H1 (cell line): ENCODE results near the gene HKDC1. TPM values are rescaled to one million over a fixed set of nuclear protein-coding genes. Genes with fewer than 3 reads are reported as not detected.

Experiments
- CTCF ChIA-PET: fragments of 300-600 bp; sonication (Branson Sonifier 250); formaldehyde crosslinking; loops from one replicate; lab custom pipeline; 2021; ENCODE audit not compliant: partially characterized antibody; lab: Charles Lee
- POLR2A ChIA-PET: fragments of 300-600 bp; sonication (Branson Sonifier 250); formaldehyde crosslinking; loops from one replicate; lab custom pipeline; 2021; ENCODE audit warnings: inconsistent platforms; ENCODE audit not compliant: partially characterized antibody; lab: Charles Lee
- DNase-seq, 2 experiments: peaks; one replicate each; pipeline versions ENCODE4 v3.0.0 to v3.0.0-alpha.2; 2010 to 2022; ENCODE audit warnings: low spot score in 2 of 2, low read depth in 1 of 2, mixed read lengths in 1 of 2
- FAIRE-seq: peaks from 2 replicates; lab custom pipeline; 2011; peaks lifted over from hg19 to GRCh38; lab: Jason Lieb, UNC
- H2AFZ ChIP-seq: 2 replicates; pipeline ENCODE4 v1.8.1; 2012; ENCODE audit warnings: low read length, inconsistent platforms
- H2AK5ac ChIP-seq: 2 replicates; pipeline ENCODE4 v1.6.1; 2013; ENCODE audit warnings: low read depth, low read length
- H2BK120ac ChIP-seq: replicated peaks from 2 replicates; pipeline ENCODE3; 2013; ENCODE audit warnings: low read depth, low read length, inconsistent platforms
- H2BK12ac ChIP-seq: 2 replicates; pipeline ENCODE4 v1.6.1; 2013; ENCODE audit warnings: low read depth, low read length
- H2BK15ac ChIP-seq: 2 replicates; pipeline ENCODE4 v1.6.1; 2013; ENCODE audit warnings: low read length
- H2BK20ac ChIP-seq: 2 replicates; pipeline ENCODE4 v1.6.1; 2013; ENCODE audit warnings: low read length
- H2BK5ac ChIP-seq: 2 replicates; pipeline ENCODE4 v1.6.1; 2013; ENCODE audit warnings: low read depth, low read length
- H3K14ac ChIP-seq: 2 replicates; pipeline ENCODE4 v1.6.1; 2013; ENCODE audit warnings: inconsistent platforms; ENCODE audit not compliant: insufficient read length
- H3K18ac ChIP-seq: 2 replicates; pipeline ENCODE4 v1.6.1; 2013; ENCODE audit warnings: low read length; ENCODE audit errors: extremely low read depth
- H3K23ac ChIP-seq: 2 replicates; pipeline ENCODE4 v1.6.1; 2013; ENCODE audit warnings: inconsistent platforms; ENCODE audit not compliant: insufficient read length
- H3K23me2 ChIP-seq: 2 replicates; pipeline ENCODE4 v1.6.1; 2013; ENCODE audit warnings: low read depth, low read length
- H3K27ac ChIP-seq: 2 replicates; pipeline ENCODE4 v1.6.1; 2011; ENCODE audit warnings: low read depth, low read length, inconsistent platforms
- H3K27me3 ChIP-seq, 4 experiments: replicated peaks in 1 of 4; 1 replicate in 1 of 4; 2 replicates in 3 of 4; pipeline versions ENCODE4 v1.6.1 to v1.8.1; 2011 to 2013; ENCODE audit warnings: low read length in 3 of 4, mild to moderate bottlenecking in 3 of 4, inconsistent platforms in 2 of 4, mixed read lengths in 2 of 4, moderate library complexity in 1 of 4; ENCODE audit not compliant: control insufficient read depth in 3 of 4, insufficient read depth in 3 of 4; ENCODE audit errors: extremely low read depth in 1 of 4
- H3K36me3 ChIP-seq, 4 experiments: 2 replicates each; pipeline versions ENCODE4 v1.6.1 to v1.8.1; 2011 to 2013; ENCODE audit warnings: mild to moderate bottlenecking in 4 of 4, low read length in 3 of 4, moderate library complexity in 2 of 4, control low read depth in 1 of 4, inconsistent platforms in 1 of 4; ENCODE audit not compliant: insufficient read depth in 4 of 4, control insufficient read depth in 2 of 4
- H3K4ac ChIP-seq: replicated peaks from 2 replicates; pipeline ENCODE3; 2013; ENCODE audit warnings: low read length, low read depth, mixed read lengths, inconsistent platforms; ENCODE audit not compliant: insufficient read length
- H3K4me1 ChIP-seq, 4 experiments: replicated peaks in 1 of 4; 1 replicate in 1 of 4; 2 replicates in 3 of 4; pipeline versions ENCODE4 v1.6.1 to v1.8.1; 2011 to 2013; ENCODE audit warnings: low read length in 3 of 4, inconsistent platforms in 2 of 4, mixed read lengths in 1 of 4; ENCODE audit not compliant: insufficient read depth in 4 of 4, control insufficient read depth in 3 of 4
- H3K4me2 ChIP-seq, 2 experiments: 2 replicates each; pipeline versions ENCODE4 v1.6.1 to v1.8.1; 2011 to 2013; ENCODE audit warnings: low read depth in 2 of 2, low read length in 2 of 2, control low read depth in 1 of 2, inconsistent platforms in 1 of 2, mild to moderate bottlenecking in 1 of 2; ENCODE audit not compliant: insufficient read depth in 1 of 2
- H3K4me3 ChIP-seq, 4 experiments: fragments of 200-600, 300-600 bp in 1 of 4; sonication (generic), shearing (Covaris generic), sonication (Bioruptor Twin) in 1 of 4; 2 replicates each; pipeline versions ENCODE4 v1.5.1 to v1.8.1; 2011 to 2016; ENCODE audit warnings: low read length in 4 of 4, low read depth in 3 of 4, control low read depth in 2 of 4, inconsistent platforms in 2 of 4, mild to moderate bottlenecking in 2 of 4, mixed read lengths in 1 of 4, moderate library complexity in 1 of 4; ENCODE audit not compliant: insufficient read depth in 2 of 4; ENCODE audit errors: extremely low read depth in 1 of 4
- H3K56ac ChIP-seq: replicated peaks from 2 replicates; pipeline ENCODE3; 2013; ENCODE audit warnings: low read depth, mild to moderate bottlenecking, mixed read lengths, low read length, inconsistent platforms; ENCODE audit not compliant: insufficient read length
- H3K79me1 ChIP-seq: 2 replicates; pipeline ENCODE4 v1.6.1; 2013; ENCODE audit warnings: low read depth, low read length, control low read depth
- H3K79me2 ChIP-seq, 2 experiments: 2 replicates each; pipeline versions ENCODE4 v1.6.1 to v1.8.1; 2012 to 2013; ENCODE audit warnings: low read length in 2 of 2, mild to moderate bottlenecking in 2 of 2, inconsistent platforms in 1 of 2; ENCODE audit not compliant: insufficient read depth in 2 of 2, control insufficient read depth in 1 of 2
- H3K9ac ChIP-seq, 4 experiments: replicated peaks in 1 of 4; 1 replicate in 1 of 4; 2 replicates in 3 of 4; pipeline versions ENCODE4 v1.6.1 to v1.8.1; 2011 to 2013; ENCODE audit warnings: low read depth in 3 of 4, low read length in 3 of 4, control low read depth in 2 of 4, mild to moderate bottlenecking in 2 of 4, moderate library complexity in 2 of 4, inconsistent platforms in 1 of 4; ENCODE audit errors: extremely low read depth in 1 of 4
- H3K9me3 ChIP-seq, 2 experiments: 2 replicates each; pipeline versions ENCODE4 v1.6.1 to v1.8.1; 2012 to 2013; ENCODE audit warnings: mild to moderate bottlenecking in 2 of 2, moderate library complexity in 2 of 2, control low read depth in 1 of 2, inconsistent platforms in 1 of 2, low read depth in 1 of 2, low read length in 1 of 2, mixed read lengths in 1 of 2; ENCODE audit not compliant: insufficient read depth in 2 of 2
- H4K20me1 ChIP-seq, 2 experiments: replicated peaks in 1 of 2; 2 replicates each; pipeline versions ENCODE3 to v1.8.1; 2011 to 2013; ENCODE audit warnings: inconsistent platforms in 2 of 2, low read length in 2 of 2, mild to moderate bottlenecking in 1 of 2; ENCODE audit not compliant: insufficient read depth in 2 of 2, control insufficient read depth in 1 of 2
- H4K5ac ChIP-seq: 2 replicates; pipeline ENCODE4 v1.6.1; 2013; ENCODE audit warnings: low read length, low read depth, mixed read lengths, inconsistent platforms; ENCODE audit not compliant: insufficient read length
- H4K8ac ChIP-seq: 2 replicates; pipeline ENCODE4 v1.8.0; 2013; ENCODE audit warnings: mild to moderate bottlenecking, moderate library complexity, low read length, inconsistent platforms; ENCODE audit not compliant: insufficient read depth; ENCODE audit errors: extremely low read depth
- H4K91ac ChIP-seq: replicated peaks from 2 replicates; pipeline ENCODE3; 2013; ENCODE audit warnings: low read length, mixed read lengths, inconsistent platforms; ENCODE audit not compliant: insufficient read length
- ATF2 ChIP-seq: IDR thresholded peaks from 2 replicates; pipeline ENCODE4 v1.6.1; 2012; ENCODE audit warnings: low read length, inconsistent platforms
- CHD2 ChIP-seq: IDR thresholded peaks from 2 replicates; pipeline ENCODE4 v1.6.1; 2012; ENCODE audit warnings: low read length, improper control_type of control experiment
- HDAC2 ChIP-seq, 2 experiments: fragments of 300-600 bp in 1 of 2; sonication (generic) in 1 of 2; IDR thresholded peaks; 2 replicates each; pipeline ENCODE4 v1.6.1; 2011 to 2012; ENCODE audit warnings: low read depth in 2 of 2, low read length in 2 of 2, mild to moderate bottlenecking in 2 of 2, moderate library complexity in 2 of 2, borderline replicate concordance in 1 of 2, inconsistent platforms in 1 of 2
- NANOG ChIP-seq: IDR thresholded peaks from 2 replicates; pipeline ENCODE4 v1.6.1; 2011; ENCODE audit warnings: low read length, low read depth, mild to moderate bottlenecking, inconsistent platforms; ENCODE audit not compliant: insufficient read depth, poor library complexity, severe bottlenecking
- SAP30 ChIP-seq: fragments of 300-600 bp; sonication (generic); IDR thresholded peaks from 2 replicates; pipeline ENCODE4 v1.7.1; 2012; ENCODE audit warnings: low read length, moderate library complexity, mild to moderate bottlenecking, inconsistent platforms; ENCODE audit not compliant: insufficient read depth, insufficient replicate concordance
- TCF12 ChIP-seq: IDR thresholded peaks from 2 replicates; pipeline ENCODE4 v1.6.1; 2011; ENCODE audit warnings: low read depth, mild to moderate bottlenecking, low read length
- ZNF274 ChIP-seq: IDR thresholded peaks from 2 replicates; pipeline ENCODE4 v1.7.0; 2012; ENCODE audit warnings: low read length, borderline replicate concordance; ENCODE audit errors: extremely low read depth
- WGBS, 2 experiments: shearing (Covaris generic) in 1 of 2; methylation state at CpG; one replicate each; pipeline versions ENCODE4 v1.1.6 to v1.1.7; 2013 to 2015; ENCODE audit warnings: low lambda C conversion rate in 2 of 2, mixed read lengths in 2 of 2, inconsistent platforms in 1 of 2, low coverage in 1 of 2, missing lambda C conversion rate in 1 of 2; ENCODE audit not compliant: insufficient replicate concordance in 2 of 2, insufficient coverage in 1 of 2, insufficient read length in 1 of 2; ENCODE audit errors: extremely low coverage in 1 of 2, missing lambda C conversion rate in 1 of 2; 5-methylcytosine and 5-hydroxymethylcytosine counted together
- polyA plus RNA-seq, 7 experiments: library from polyadenylated mRNA; depleted of rRNA in 3 of 7; stranded (reverse) in 5 of 7; unstranded in 2 of 7; fragments of >200 nt in 5 of 7; fragments of 200-250 nt in 2 of 7; gene quantifications; 1 replicate in 5 of 7; 2 replicates in 1 of 7; 4 replicates in 1 of 7; pipeline versions ENCODE4 v1.2.1 to v1.2.3, GENCODE V29; 2011 to 2013; ENCODE audit warnings: missing spikeins in 2 of 7, mixed read lengths in 2 of 7
- total RNA-seq: library from RNA; stranded (reverse); fragmentation: NEBNext Ultra II Directional; extraction: Animal tissue kit (Norgen Biotek cat#: 25700); gene quantifications from 2 replicates; pipeline ENCODE4 v1.2.1, GENCODE V29; 2021
- TF ChIP-seq, protein P1 (sequence below), 3 experiments: IDR thresholded peaks; 1 replicate in 2 of 3; 2 replicates in 1 of 3; pipeline versions ENCODE4 v1.5.1 to v1.6.1; 2011; ENCODE audit warnings: low read length in 3 of 3, mild to moderate bottlenecking in 3 of 3, inconsistent platforms in 2 of 3, low read depth in 1 of 3, moderate library complexity in 1 of 3; ENCODE audit not compliant: insufficient read depth in 1 of 3; ENCODE audit errors: control extremely low read depth in 1 of 3
- TF ChIP-seq, protein P2 (sequence below): IDR thresholded peaks from 2 replicates; pipeline ENCODE4 v1.6.1; 2012; ENCODE audit warnings: inconsistent platforms

HKDC1 gene
- total and polyA plus RNA-seq, 2 of the 8 experiments (the other 6 are each of a cell fraction or from before 2014, with no cell fraction given), result 0.12 to 0.78 TPM

GRCh38 chr10:69201045-69201444 is 19.1 kb upstream of the HKDC1 start:
- ChIA-PET POLR2A (no interaction called here), CTCF (interaction anchor here (0.9 to 2.9 kb wide), 3 partner anchors 11 to 27 kb away, joined by 3 to 9 read pairs (median 4); no protein-coding TSS in a partner anchor)
- H3K56ac ChIP-seq, result no peak overlapping the region
- H2BK15ac ChIP-seq, result no peak overlapping the region
- H3K79me1 ChIP-seq, result no peaks in the 10 kb centered on the region
- H3K27ac ChIP-seq, result no peak overlapping the region
- H3K4me3 ChIP-seq, result no peak overlapping the region
- H2BK20ac ChIP-seq, result no peak overlapping the region
- no peak overlapping the region for H3K18ac ChIP-seq
- H3K23me2 ChIP-seq, result no peaks in the 10 kb centered on the region
- no peak overlapping the region for H3K23ac ChIP-seq
- no peak overlapping the region for H2BK5ac ChIP-seq
- no peak overlapping the region for H2BK120ac ChIP-seq
- no peaks in the 10 kb centered on the region for H4K20me1 ChIP-seq
- no peak overlapping the region for H4K5ac ChIP-seq
- no peaks in the 10 kb centered on the region for H3K27me3 ChIP-seq
- no peak overlapping the region for H3K4me2 ChIP-seq
- DNase-seq (no peak), FAIRE-seq (no peak)
- no peak overlapping the region for H2AK5ac ChIP-seq
- H3K9me3 ChIP-seq, result no peaks in the 10 kb centered on the region
- H3K79me2 ChIP-seq, result no peaks in the 10 kb centered on the region
- no peak overlapping the region for H2AFZ ChIP-seq
- H2BK12ac ChIP-seq, result no peak overlapping the region
- H3K36me3 ChIP-seq, result peaks cover 7 to 43% (median 34%) of the 10 kb centered on the region in 4 experiments; a peak in 7 of 8 replicates
- no peak overlapping the region for H3K4ac ChIP-seq
- WGBS, 2 experiments, result 91% methylated on average over 2 of the region's 2 CpGs; no CpG with 5 or more reads in 1 of the 2 experiments
- H4K8ac ChIP-seq, result no peak overlapping the region
- H4K91ac ChIP-seq, result no peak overlapping the region
- TF ChIP-seq SAP30 (no peak), ATF2 (no peak), TCF12 (no peak), HDAC2 (IDR thresholded peaks at IDR 0.05; ENCODE audit: borderline replicate concordance in 1 of 2, low read depth in 2 of 2, low read length in 2 of 2) (no peak), CHD2 (no peak), NANOG (no peak), ZNF274 (no peak)
- TF ChIP-seq, protein P1, sequence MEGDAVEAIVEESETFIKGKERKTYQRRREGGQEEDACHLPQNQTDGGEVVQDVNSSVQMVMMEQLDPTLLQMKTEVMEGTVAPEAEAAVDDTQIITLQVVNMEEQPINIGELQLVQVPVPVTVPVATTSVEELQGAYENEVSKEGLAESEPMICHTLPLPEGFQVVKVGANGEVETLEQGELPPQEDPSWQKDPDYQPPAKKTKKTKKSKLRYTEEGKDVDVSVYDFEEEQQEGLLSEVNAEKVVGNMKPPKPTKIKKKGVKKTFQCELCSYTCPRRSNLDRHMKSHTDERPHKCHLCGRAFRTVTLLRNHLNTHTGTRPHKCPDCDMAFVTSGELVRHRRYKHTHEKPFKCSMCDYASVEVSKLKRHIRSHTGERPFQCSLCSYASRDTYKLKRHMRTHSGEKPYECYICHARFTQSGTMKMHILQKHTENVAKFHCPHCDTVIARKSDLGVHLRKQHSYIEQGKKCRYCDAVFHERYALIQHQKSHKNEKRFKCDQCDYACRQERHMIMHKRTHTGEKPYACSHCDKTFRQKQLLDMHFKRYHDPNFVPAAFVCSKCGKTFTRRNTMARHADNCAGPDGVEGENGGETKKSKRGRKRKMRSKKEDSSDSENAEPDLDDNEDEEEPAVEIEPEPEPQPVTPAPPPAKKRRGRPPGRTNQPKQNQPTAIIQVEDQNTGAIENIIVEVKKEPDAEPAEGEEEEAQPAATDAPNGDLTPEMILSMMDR (IDR thresholded peaks at IDR 0.05; ENCODE audit: control extremely low read depth in 1 of 3, insufficient read depth in 1 of 3, low read depth in 1 of 3, low read length in 3 of 3), result no peak
- TF ChIP-seq, protein P2, sequence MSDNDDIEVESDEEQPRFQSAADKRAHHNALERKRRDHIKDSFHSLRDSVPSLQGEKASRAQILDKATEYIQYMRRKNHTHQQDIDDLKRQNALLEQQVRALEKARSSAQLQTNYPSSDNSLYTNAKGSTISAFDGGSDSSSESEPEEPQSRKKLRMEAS, result no peak
- H3K4me1 ChIP-seq, result no peaks in the 10 kb centered on the region
- no peak overlapping the region for H3K9ac ChIP-seq
- H3K14ac ChIP-seq, result no peak overlapping the region
